Measurements from ENCODE around the gene IGFBP7. TPM values are rescaled to one million over a fixed set of nuclear protein-coding genes. Genes with fewer than 3 reads are reported as not detected.
A peak's percentile ranks its signal among the peaks of the same experiment; 100 is the strongest.

The IGFBP7 gene
- total RNA-seq, 1 donor from 2014 or later: 6,655 TPM

DNA sequence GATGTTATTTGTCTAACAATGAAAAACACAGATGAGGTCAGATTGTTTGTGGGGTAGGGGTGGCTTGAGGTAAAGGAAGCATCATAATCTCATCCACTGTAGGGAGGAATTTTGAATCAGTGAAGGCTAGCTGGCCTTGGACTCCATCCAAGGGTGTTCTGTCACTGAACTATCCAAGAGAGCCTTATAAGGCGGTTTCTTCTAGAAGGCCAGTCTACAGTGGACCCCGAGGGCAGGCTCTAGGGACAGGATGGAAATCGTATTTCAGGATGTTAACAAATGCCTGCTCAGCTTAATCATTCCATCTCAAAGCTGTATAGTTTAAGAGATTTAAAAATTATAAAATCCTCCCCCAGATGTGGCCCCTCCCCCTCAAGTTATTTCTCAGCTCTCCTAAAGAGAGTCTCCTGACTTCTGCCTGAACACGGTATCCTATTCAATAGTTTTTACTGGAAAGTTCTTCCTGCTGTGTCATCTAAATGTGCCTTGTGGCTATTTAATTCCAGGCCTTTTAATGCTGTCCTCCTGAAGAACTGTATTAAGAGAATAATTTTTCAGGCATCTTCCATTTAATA is 8.0 kb downstream of the IGFBP7 start:
- peak overlapping the region in 1 of 2 donors; percentile 48 for H3K4me3 ChIP-seq
- H3K27ac ChIP-seq: peak overlapping the region; percentile 86 to 95
- H3K36me3 ChIP-seq: no peaks in the 10 kb centered on the region
- intact Hi-C loops (cut with DNase I): no loop called here
- no peaks in the 10 kb centered on the region for H3K9me3 ChIP-seq
- peak in 1 of 2 donors; percentile 85 for DNase-seq (ENCODE audit: low spot score in 2 of 2)
- no peaks in the 10 kb centered on the region for H3K27me3 ChIP-seq
- peaks cover 12 to 59% of the 10 kb centered on the region in 2 donors for H3K4me1 ChIP-seq
- TF ChIP-seq, protein P1, sequence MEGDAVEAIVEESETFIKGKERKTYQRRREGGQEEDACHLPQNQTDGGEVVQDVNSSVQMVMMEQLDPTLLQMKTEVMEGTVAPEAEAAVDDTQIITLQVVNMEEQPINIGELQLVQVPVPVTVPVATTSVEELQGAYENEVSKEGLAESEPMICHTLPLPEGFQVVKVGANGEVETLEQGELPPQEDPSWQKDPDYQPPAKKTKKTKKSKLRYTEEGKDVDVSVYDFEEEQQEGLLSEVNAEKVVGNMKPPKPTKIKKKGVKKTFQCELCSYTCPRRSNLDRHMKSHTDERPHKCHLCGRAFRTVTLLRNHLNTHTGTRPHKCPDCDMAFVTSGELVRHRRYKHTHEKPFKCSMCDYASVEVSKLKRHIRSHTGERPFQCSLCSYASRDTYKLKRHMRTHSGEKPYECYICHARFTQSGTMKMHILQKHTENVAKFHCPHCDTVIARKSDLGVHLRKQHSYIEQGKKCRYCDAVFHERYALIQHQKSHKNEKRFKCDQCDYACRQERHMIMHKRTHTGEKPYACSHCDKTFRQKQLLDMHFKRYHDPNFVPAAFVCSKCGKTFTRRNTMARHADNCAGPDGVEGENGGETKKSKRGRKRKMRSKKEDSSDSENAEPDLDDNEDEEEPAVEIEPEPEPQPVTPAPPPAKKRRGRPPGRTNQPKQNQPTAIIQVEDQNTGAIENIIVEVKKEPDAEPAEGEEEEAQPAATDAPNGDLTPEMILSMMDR (IDR thresholded peaks at IDR 0.05): no peak

DNA sequence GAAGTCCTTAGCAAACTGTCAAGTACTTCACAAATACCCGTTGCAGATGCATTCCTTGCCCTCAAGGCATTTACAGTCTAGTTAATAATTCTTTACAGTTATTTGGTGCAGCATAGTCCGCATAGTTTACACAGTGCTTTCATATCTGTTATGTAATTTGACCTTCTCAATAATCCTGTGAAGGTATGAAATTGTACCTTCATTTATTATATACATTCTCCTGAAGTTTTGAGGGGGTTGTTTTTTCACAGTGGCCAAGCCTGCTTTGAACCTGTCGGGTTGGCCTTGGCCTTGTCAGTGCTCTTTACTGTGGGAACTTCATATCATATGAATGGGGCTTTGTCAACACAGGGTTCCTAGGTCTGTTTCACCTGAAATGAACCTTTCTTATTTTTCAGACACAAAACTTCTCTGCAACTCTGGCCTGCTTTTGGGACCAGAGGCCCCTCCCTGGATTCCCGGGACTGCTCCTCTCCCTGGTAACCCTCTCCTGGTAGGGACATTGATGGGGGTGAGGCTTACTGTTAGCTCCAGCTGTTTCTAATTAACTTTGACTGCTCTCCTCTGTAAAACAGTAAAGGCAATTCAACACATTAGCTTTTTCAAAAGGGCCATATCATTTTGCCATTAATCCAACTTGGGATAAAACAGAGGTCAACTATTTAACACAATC is 9.1 kb downstream of the IGFBP7 start:
- peaks cover 15 to 69% of the 10 kb centered on the region in 2 donors for H3K4me1 ChIP-seq
- intact Hi-C loops (cut with DNase I): no loop called here
- peak overlapping the region in 1 of 2 donors; percentile 11 for H3K4me3 ChIP-seq
- H3K9me3 ChIP-seq: no peaks in the 10 kb centered on the region
- H3K36me3 ChIP-seq: no peaks in the 10 kb centered on the region
- DNase-seq (ENCODE audit: low spot score in 2 of 2): no peak
- H3K27me3 ChIP-seq: no peaks in the 10 kb centered on the region
- TF ChIP-seq, protein P1 (IDR thresholded peaks at IDR 0.05): no peak
- H3K27ac ChIP-seq: peak overlapping the region; percentile 86 to 95

DNA sequence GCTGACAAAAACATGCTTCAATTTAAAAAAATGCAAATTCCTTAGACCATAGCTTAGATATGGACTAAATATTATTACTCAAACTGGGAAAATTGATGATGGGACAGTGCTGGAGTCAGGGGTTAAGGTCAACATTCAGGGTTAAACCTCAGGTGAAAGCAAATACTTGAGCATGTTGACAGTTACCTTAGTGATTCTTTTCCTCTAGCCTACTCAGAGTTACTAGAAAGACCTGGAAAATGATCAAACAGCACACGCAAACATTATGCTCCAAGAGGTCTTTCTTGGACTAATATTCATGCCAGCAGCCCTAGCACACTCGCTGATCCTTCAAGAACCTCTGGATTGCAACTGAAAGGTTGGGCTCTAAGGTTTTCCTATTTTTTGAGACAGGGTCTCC is 10.8 kb downstream of the IGFBP7 start:
- H3K4me1 ChIP-seq: peaks cover 15 to 76% of the 10 kb centered on the region in 2 donors
- no peaks in the 10 kb centered on the region for H3K9me3 ChIP-seq
- intact Hi-C loops (cut with DNase I): no loop called here
- H3K4me3 ChIP-seq: peak overlapping the region in 1 of 2 donors; percentile 6
- peak overlapping the region; percentile 75 to 95 for H3K27ac ChIP-seq
- TF ChIP-seq, protein P1 (IDR thresholded peaks at IDR 0.05): no peak
- H3K27me3 ChIP-seq: no peaks in the 10 kb centered on the region
- no peak for DNase-seq (ENCODE audit: low spot score in 2 of 2)
- H3K36me3 ChIP-seq: no peaks in the 10 kb centered on the region

DNA sequence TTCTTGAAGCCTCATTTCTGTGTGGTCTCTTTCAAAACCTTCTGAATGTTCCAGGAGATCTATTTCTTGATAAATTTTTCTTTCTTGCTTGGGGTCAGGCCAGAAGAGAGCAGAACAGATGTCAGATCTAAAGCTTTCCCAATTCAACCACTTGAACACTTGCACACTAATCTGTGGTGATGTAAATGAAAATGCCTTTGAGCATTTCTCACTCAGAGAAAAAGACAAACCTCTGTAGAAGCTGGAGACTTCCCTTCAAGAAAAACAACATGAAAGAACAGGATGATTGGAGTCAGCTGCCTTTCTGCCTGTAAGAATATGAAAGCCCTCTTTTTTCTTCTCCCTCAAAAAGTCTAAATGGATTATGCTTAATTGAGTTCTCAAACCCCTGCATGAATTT is 11.2 kb downstream of the IGFBP7 start:
- no peak for DNase-seq (ENCODE audit: low spot score in 2 of 2)
- TF ChIP-seq, protein P1 (IDR thresholded peaks at IDR 0.05): no peak
- Histone ChIP-seq H3K27me3 (no peaks in the 10 kb centered on the region), H3K27ac (peak overlapping the region; percentile 75 to 95), H3K36me3 (no peaks in the 10 kb centered on the region), H3K4me3 (peak overlapping the region in 1 of 2 donors; percentile 19), H3K4me1 (peaks cover 19 to 76% of the 10 kb centered on the region in 2 donors), H3K9me3 (no peaks in the 10 kb centered on the region)
- intact Hi-C loops (cut with DNase I): no loop called here

DNA sequence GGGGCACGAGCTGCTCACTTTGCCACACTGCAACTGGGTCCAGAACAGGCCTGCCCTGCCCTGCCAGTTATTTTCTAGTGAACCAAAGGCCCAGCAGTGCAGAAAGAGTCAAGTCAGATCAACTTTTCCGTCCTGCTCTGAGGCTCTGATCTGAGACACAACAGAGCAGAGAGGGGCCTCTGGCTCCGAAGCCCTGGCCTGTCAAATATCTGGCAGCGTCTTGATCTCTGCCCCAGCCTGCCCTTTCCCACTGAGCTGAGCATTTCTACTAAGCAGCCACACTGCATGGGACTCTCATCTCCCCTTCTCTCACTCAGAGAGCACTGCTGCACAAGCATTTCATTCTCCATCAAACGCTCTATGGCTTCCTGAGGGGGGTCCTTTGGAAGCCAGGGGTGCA is 11.8 kb downstream of the IGFBP7 start:
- no peaks in the 10 kb centered on the region for H3K27me3 ChIP-seq
- TF ChIP-seq, protein P1 (IDR thresholded peaks at IDR 0.05): no peak
- H3K9me3 ChIP-seq: no peaks in the 10 kb centered on the region
- H3K27ac ChIP-seq: peak overlapping the region; percentile 75 to 95
- intact Hi-C loops (cut with DNase I): no loop called here
- H3K4me3 ChIP-seq: peak overlapping the region in 1 of 2 donors; percentile 19
- H3K36me3 ChIP-seq: no peaks in the 10 kb centered on the region
- DNase-seq (ENCODE audit: low spot score in 2 of 2): no peak
- H3K4me1 ChIP-seq: peaks cover 19 to 75% of the 10 kb centered on the region in 2 donors
